Upper lobe of left lung (tissue), 6 donors: ENCODE data around the gene MAP1B. TPM values are rescaled to one million over a fixed set of nuclear protein-coding genes. Genes with fewer than 3 reads are reported as not detected.

ENCODE experiments used
- ATAC-seq, 2 donors: fragments of 200-7000 bp; cut with Tn5 transposase; one replicate each; pipeline ENCODE4 v1.9.1; 2022; ENCODE audit warnings: mild to moderate bottlenecking in 2 of 2, moderate library complexity in 2 of 2; ENCODE audit not compliant: low FRiP score in 2 of 2
- DNase-seq, 2 donors: peaks; one replicate each; pipeline ENCODE4 v3.0.0-alpha.2; 2019 to 2020
- H3K27ac ChIP-seq, 4 donors: fragments of 200-600 bp; sonication (generic); one replicate each; pipeline ENCODE4 v1.5.1; 2016 to 2019
- H3K27me3 ChIP-seq, 4 donors: fragments of 200-600 bp; sonication (generic); one replicate each; pipeline ENCODE4 v1.5.1; 2017 to 2019
- H3K36me3 ChIP-seq, 4 donors: fragments of 200-600 bp; sonication (generic); one replicate each; pipeline ENCODE4 v1.5.1; 2016 to 2019
- H3K4me1 ChIP-seq, 4 donors: fragments of 200-600 bp; sonication (generic); one replicate each; pipeline ENCODE4 v1.5.1; 2018 to 2019
- H3K4me3 ChIP-seq, 4 donors: fragments of 200-600 bp; sonication (generic); one replicate each; pipeline ENCODE4 v1.5.1; 2017 to 2019; ENCODE audit warnings: mild to moderate bottlenecking in 2 of 4, moderate library complexity in 1 of 4
- H3K9me3 ChIP-seq, 4 donors: fragments of 200-600 bp; sonication (generic); one replicate each; pipeline ENCODE4 v1.5.1; 2018 to 2019
- EP300 ChIP-seq, 4 donors: sonication (generic); formaldehyde crosslinking; IDR thresholded peaks; one replicate each; pipeline ENCODE4 v1.5.1; 2017; ENCODE audit warnings: antibody characterized with exemption in 4 of 4, control low read depth in 2 of 4
- POLR2A ChIP-seq, 4 donors: fragments of 450-650 bp; IDR thresholded peaks; one replicate each; pipeline ENCODE4 v1.5.1; 2016 to 2017; ENCODE audit warnings: antibody characterized with exemption in 4 of 4, mild to moderate bottlenecking in 2 of 4
- POLR2AphosphoS5 ChIP-seq, 2 donors: sonication (generic); formaldehyde crosslinking; IDR thresholded peaks; one replicate each; pipeline ENCODE4 v1.5.1; 2017; ENCODE audit warnings: antibody characterized with exemption in 2 of 2
- WGBS, 2 donors: methylation state at CpG; one replicate each; pipeline ENCODE4 v1.1.5; 2017 to 2018; 5-methylcytosine and 5-hydroxymethylcytosine counted together
- total RNA-seq, 6 donors: library from RNA; depleted of rRNA in 4 of 6; stranded (reverse); fragments of >200 nt in 4 of 6; gene quantifications; one replicate each; pipeline versions ENCODE4 v1.1.0 to v1.2.1, GENCODE V29; 2016 to 2021
- TF ChIP-seq, protein P1 (sequence below), 6 experiments: fragments of 450-650 bp in 4 of 6; fragments of 200-600 bp in 2 of 6; sonication (generic) in 2 of 6; IDR thresholded peaks; one replicate each; pipeline ENCODE4 v1.5.1; 2016 to 2019; ENCODE audit warnings: antibody characterized with exemption in 6 of 6
- donor health status: DM: no; HTN: no; CAD: no; lungs with moderate emphysema.
- donor health status: DM: no; HTN: yes; CAD: no; lungs with severe emphysema.

The MAP1B gene
- total RNA-seq, 6 donors from 2014 or later = 21.6 to 59.4 (median 38.0) TPM

DNA sequence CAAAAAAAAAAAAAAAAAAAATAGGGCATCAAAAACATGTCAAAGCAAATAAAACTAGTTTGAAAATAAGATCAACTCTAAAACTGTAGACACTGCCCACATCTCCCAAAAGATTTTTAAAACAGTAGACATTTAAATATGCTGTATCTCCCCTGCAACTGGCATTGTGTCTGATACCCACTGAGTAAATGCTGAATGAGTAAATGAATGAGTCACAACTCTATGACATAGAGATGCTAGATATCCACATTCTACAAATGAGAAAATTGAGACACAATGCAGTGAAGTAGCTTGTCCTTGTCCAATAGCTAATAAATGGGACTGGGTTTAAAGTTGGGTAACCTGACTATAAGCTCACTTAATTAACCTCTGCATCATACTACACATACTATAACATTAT lies 14.1 kb upstream of the MAP1B start:
- TF ChIP-seq EP300 (IDR thresholded peaks at IDR 0.05) (no peak), POLR2AphosphoS5 (IDR thresholded peaks at IDR 0.05) (no peak), POLR2A (IDR thresholded peaks at IDR 0.05) (no peak)
- TF ChIP-seq, protein P1, sequence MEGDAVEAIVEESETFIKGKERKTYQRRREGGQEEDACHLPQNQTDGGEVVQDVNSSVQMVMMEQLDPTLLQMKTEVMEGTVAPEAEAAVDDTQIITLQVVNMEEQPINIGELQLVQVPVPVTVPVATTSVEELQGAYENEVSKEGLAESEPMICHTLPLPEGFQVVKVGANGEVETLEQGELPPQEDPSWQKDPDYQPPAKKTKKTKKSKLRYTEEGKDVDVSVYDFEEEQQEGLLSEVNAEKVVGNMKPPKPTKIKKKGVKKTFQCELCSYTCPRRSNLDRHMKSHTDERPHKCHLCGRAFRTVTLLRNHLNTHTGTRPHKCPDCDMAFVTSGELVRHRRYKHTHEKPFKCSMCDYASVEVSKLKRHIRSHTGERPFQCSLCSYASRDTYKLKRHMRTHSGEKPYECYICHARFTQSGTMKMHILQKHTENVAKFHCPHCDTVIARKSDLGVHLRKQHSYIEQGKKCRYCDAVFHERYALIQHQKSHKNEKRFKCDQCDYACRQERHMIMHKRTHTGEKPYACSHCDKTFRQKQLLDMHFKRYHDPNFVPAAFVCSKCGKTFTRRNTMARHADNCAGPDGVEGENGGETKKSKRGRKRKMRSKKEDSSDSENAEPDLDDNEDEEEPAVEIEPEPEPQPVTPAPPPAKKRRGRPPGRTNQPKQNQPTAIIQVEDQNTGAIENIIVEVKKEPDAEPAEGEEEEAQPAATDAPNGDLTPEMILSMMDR (IDR thresholded peaks at IDR 0.05) = no peak
- no peak for ATAC-seq
- Histone ChIP-seq H3K4me3 (no peak overlapping the region), H3K27me3 (no peaks in the 10 kb centered on the region), H3K9me3 (no peaks in the 10 kb centered on the region), H3K27ac (no peak overlapping the region), H3K36me3 (no peaks in the 10 kb centered on the region), H3K4me1 (no peaks in the 10 kb centered on the region)
- DNase-seq = no peak

DNA sequence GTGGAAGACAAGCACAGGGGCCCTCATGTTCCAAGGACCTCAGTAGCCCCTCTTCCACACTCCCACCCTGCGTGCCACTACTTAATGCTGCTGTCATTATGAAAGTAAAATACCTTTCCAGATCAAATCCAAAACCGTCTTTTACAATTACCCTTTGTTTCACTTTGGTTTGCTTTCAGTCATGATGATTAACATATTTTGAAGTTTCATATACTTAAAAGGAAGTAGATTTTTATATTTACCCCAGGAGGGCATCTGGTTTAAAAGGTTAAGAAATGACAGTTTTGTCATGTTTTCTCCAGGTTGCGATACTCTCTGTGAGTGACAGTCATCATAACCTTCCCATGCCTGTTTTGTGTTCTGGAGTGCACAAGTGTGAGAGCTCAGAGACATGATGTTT lies 13.5 kb upstream of the MAP1B start:
- DNase-seq (no peak), ATAC-seq (no peak)
- no peaks in the 10 kb centered on the region for H3K36me3 ChIP-seq
- H3K9me3 ChIP-seq = no peaks in the 10 kb centered on the region
- no peak overlapping the region for H3K4me3 ChIP-seq
- 77 to 79% methylated on average over 3 of the region's 3 CpGs for WGBS, 2 donors
- H3K4me1 ChIP-seq = no peaks in the 10 kb centered on the region
- no peak for TF ChIP-seq POLR2A (IDR thresholded peaks at IDR 0.05)
- no peak for TF ChIP-seq POLR2AphosphoS5 (IDR thresholded peaks at IDR 0.05)
- TF ChIP-seq, protein P1 (IDR thresholded peaks at IDR 0.05) = no peak
- TF ChIP-seq EP300 (IDR thresholded peaks at IDR 0.05) = no peak
- no peak overlapping the region for H3K27ac ChIP-seq
- no peaks in the 10 kb centered on the region for H3K27me3 ChIP-seq

DNA sequence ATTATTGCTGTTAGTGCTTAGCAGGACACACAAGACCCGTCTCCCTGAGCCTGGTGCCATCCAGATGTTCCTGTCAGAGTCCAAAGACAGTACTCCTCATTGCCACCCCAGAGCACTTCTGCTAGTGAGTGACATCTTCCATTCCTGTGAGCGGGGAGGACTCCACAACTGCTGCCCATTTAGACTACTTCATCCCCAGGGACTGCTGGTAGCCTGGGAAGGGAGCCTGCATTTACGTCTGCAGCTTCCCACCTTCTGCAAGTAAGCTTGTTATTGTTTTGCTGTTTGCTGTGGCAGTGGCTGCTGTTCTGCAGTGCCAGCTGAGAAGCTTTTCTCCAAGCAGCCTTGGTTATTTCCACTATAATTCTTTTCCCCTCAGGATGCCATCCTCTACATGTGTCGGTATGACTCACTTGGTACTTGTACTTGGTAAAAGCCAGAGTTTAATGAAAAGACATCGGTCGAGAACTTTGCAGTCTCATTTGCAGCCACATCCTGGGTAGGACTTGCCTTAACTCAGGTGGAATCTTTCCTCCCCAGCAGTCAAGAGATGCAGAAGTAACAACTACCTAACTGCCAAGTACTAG lies 10.6 kb upstream of the MAP1B start:
- TF ChIP-seq EP300 (IDR thresholded peaks at IDR 0.05) = no peak
- no peak for TF ChIP-seq POLR2AphosphoS5 (IDR thresholded peaks at IDR 0.05)
- TF ChIP-seq POLR2A (IDR thresholded peaks at IDR 0.05) = no peak
- TF ChIP-seq, protein P1 (IDR thresholded peaks at IDR 0.05) = no peak
- H3K36me3 ChIP-seq = no peaks in the 10 kb centered on the region
- DNase-seq = no peak
- ATAC-seq = no peak
- H3K27ac ChIP-seq = no peak overlapping the region
- no peaks in the 10 kb centered on the region for H3K27me3 ChIP-seq
- WGBS, 2 donors = 80 to 82% methylated on average over 6 of the region's 6 CpGs
- no peak overlapping the region for H3K4me3 ChIP-seq
- H3K9me3 ChIP-seq = no peaks in the 10 kb centered on the region
- no peaks in the 10 kb centered on the region for H3K4me1 ChIP-seq

DNA sequence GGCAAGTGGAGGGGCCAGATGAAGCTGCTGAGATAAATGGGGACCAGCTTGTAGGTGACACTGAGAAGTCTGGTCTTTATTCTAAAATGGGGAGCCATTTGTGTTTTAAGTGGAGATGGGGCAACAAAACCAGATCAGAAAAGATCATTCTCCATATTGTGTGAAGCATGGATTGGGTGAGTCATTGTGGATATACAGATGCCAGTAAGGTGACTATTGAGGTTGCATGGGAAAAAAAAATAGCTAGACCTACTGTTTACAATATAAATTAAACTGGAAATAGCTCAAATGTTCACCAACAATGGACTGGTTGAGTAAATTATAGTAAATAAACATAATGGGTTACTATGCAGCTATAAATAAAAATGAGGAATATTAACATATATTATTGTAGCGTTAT lies 5.4 kb upstream of the MAP1B start:
- Histone ChIP-seq H3K27me3 (peaks cover 0 to 2% (median under 1%) of the 10 kb centered on the region in 4 donors), H3K4me1 (peaks cover 0 to under 1% (median under 1%) of the 10 kb centered on the region in 4 donors), H3K4me3 (no peak overlapping the region), H3K9me3 (no peaks in the 10 kb centered on the region), H3K36me3 (no peaks in the 10 kb centered on the region), H3K27ac (no peak overlapping the region)
- 77 to 95% methylated on average over 1 of the region's 1 CpG for WGBS, 2 donors
- DNase-seq (no peak), ATAC-seq (no peak)
- TF ChIP-seq POLR2A (IDR thresholded peaks at IDR 0.05) = no peak
- TF ChIP-seq POLR2AphosphoS5 (IDR thresholded peaks at IDR 0.05) = no peak
- TF ChIP-seq EP300 (IDR thresholded peaks at IDR 0.05) = no peak

DNA sequence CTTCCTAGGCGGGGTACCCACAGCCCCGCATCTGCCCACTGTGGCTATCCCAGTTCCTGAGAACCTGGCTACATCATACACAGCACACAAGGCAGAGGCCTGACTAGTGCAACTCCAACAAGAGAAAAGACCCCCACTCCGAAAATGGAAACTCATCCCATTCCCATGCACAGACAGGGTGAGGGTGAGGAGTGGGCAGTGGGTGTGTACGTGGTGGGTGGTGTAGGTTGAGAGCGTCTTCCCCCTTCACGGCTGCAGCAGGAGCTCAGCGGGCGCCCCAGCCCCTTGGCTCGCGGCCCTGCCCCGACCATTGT lies 501 bp upstream of the MAP1B start:
- ATAC-seq = peak in 1 of 2 donors; percentile 11
- Histone ChIP-seq H3K4me3 (peak overlapping the region in 3 of 4 donors; percentile 55 to 68 (median 61)), H3K27me3 (peaks cover 0 to 18% (median 8%) of the 10 kb centered on the region in 4 donors), H3K27ac (peak overlapping the region in 1 of 4 donors; percentile 75), H3K36me3 (no peaks in the 10 kb centered on the region), H3K4me1 (peaks cover 10 to 24% (median 21%) of the 10 kb centered on the region in 4 donors), H3K9me3 (no peaks in the 10 kb centered on the region)
- no peak for DNase-seq
- no peak for TF ChIP-seq EP300 (IDR thresholded peaks at IDR 0.05)
- TF ChIP-seq, protein P1 (IDR thresholded peaks at IDR 0.05) = no peak
- no peak for TF ChIP-seq POLR2AphosphoS5 (IDR thresholded peaks at IDR 0.05)
- no peak for TF ChIP-seq POLR2A (IDR thresholded peaks at IDR 0.05)
- WGBS, 2 donors = 28 to 47% methylated on average over 6 to 11 of the region's 11 CpGs
